NCI-H1436 (cell line): ENCODE measurements around the gene BRWD1.

Experiments
- DNase-seq: peaks from one replicate; lab custom pipeline; 2025; lab: John Stamatoyannopoulos, UW

BRWD1 gene

DNA sequence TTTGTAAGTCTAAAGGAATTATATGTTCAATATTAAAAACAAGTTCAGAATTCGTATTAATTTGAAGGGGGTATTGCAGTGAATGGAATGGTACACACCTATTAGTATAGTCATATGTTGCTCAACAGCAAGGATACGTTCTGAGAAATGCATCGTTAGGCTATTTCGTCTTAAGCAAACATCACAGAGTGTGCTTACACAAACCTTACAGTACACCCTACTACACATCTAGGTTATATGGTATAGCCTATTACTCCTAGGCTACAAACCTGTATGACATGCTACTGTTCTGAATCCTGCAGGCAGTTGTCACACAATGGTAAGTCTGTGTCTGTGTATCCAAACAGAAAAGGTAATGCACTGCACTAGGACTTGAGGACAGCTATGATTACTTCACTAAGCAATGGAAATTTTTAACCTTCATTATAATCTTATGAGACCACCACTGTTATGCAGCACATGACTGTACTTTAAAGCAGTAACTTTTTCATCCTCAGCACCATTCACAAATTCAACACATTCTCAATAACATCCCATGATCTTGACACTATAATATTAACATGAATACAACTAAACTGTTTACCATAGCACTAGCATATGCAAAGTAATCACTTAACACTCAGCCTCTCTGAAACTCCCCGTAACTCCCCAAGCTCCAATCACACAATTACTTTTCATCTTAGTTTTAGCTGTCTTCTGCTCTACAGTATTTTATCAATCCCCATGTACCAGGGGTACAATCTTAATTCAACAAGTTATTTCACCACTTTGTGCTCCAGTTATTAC lies 115.8 kb downstream of the BRWD1 start:
- no peak for DNase-seq

DNA sequence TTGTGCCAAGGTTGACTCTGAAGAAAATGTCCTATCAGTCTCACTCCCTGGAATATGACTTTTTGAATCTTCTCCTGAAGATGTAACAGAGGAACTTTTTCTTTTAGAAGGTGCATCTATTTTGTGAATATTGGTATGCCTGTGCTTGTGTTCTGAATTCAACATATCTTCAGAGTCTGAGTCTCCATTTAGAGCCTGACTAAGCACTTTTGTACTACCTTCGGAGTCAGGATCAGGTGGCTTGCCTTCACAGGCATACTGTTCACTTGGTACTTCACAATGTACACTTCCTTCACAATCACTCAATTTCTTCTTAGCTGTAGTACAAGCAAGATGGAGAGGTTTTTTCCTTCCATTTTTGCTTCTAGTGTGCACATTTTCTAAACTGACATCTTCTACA lies 116.6 kb downstream of the BRWD1 start:
- no peak for DNase-seq

DNA sequence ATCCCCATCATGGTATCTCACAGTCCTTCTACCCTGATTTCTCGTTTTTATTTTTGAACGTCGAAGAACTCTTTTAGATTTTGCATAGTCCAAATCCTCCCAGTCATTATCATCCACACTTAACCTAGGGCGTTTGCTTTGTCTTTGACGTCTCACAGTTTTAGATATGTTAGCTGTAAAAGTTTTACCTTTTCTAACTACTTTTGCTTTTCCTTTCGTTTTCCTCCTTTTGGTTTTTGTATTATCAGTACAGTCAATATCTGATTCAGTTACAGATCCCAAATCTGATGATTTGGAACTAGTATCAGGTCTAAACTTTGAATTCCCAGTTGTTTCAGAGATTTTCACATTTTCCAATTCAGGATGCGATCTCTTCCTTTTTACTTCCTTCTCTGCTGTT lies 117.1 kb downstream of the BRWD1 start:
- no peak for DNase-seq

DNA sequence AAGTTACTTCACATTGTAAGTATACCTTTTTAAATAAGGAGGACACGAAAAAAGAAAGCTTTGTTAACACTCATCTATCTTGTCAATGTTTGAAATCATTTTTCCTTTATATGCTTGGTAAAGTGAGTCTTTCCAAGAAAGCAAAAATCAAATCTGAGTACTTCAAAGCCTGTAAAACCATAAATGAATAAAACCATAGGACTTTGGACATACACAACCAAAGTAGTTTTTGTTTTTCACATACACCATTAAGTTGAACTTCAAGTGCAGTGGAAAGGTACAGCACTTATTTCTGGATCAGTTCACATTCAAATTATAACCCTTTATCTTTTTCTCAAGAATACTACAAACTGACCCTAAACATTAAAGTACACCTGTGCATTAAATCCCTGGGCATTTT lies 120.1 kb downstream of the BRWD1 start:
- no peak for DNase-seq

DNA sequence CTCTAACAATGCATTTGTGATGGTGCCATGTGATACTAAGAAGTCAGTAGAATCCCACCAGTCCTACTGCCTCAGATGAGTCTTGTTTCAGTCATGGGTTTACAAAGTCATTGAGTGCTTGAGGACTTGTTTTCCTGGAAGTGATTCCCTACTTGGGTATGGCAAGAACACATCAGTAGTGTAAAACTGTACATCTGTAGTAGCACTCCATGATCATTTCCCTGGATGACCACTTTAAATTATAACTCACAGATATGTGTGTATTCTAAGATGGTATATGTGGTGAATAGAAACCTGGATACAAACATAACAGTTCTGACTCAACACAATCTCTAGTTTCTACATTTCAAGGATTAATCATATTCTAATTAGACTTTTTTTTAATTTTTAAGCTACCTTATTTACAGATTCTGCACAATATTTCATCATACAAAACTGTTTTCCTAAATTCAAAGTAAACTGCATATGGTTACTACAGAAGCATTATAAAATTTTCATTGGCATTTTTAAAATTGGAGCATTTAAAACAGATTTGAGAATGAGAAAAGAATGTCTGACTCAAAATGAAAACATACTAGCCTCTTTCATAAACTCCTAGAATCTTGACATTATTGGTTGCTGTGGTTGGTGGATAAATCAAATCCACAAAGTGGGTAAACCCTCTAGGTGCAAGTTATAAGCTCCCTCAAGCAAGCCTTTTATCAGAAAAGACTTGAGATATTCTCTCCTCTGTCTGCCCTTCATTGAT lies 123.4 kb downstream of the BRWD1 start:
- no peak for DNase-seq

DNA sequence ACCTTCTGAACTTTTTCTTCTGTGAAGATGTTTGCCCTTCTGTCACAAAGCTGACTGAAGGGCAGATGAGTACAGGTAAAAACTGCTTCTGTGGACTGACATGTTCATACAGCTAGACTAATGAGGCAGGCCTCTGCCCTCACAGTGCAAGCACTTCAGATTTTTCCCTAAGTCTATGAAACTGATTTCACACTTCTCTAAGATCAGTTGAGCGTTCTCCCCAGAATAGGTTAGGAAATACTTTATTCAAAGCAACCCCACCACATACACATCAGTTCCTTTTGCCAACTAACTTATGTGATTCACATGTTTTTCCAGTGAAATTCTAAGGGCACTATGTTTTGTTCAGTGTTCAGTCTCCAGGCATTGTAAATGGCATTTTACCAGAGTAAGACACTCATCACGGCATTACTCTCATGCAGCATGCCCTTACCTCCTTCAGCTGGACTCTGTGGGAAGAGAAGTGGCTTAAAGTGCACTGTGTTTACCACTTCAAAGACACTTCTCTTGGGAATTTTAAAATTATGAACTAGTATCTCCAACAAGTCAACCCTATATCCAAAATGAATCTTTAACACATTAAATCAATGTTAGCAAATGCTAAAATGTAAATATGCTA lies 124.8 kb downstream of the BRWD1 start:
- no peak for DNase-seq

DNA sequence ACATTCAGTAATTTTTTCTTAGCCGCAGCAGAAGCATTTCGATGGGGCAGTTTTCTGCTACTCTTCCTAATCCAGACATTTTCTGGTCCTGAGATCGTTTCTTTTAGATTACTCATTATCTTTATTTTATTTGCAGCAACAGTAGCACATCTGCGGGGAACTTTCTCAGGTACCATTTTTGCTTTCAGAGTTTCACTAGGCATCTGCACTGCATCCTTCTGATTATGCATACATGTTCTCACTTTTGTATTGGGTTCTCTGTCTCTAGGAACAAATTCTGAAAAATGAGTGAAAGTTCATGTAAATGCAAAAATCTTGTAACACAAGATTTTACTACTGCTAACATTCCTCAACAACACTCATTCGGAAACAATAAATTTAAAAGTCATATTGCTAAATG lies 126.3 kb downstream of the BRWD1 start:
- no peak for DNase-seq

DNA sequence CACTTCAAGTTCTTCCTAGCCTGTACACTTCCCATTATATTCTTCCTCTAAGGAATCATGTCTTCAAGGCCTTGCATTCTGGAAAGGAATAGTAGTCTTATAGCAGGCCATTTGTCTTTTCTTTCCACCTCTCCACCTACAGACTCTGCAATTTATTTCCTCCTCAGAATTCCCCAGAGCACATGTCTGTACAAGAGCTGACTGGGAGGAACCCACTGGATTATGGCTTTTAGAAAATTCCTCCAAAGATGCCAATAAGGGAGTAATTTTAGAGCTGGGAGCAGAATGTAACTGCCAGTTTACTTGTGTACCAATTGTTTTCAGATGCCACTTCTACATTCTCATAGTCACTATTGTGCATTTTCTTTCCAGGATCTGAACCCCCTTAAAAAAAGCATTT lies 126.8 kb downstream of the BRWD1 start:
- DNase-seq: no peak

DNA sequence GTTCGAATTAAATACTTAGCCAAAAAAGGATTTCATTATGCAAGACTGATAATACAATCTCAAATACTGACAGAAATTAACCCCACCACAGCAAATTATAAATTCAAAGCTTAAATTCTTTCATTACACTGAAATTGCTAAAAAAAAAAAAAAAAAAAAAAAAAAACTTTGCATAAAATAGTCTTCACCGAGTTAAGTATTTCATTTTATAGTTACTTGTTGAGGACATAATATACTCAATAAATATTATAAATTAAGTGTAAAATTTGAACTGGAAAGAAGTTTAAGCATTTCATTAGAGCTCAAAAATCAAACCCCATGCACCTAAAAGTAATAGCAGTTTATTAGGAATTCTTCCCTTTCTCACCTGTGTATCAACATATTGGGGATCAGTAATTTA lies 128.3 kb downstream of the BRWD1 start:
- DNase-seq: no peak

DNA sequence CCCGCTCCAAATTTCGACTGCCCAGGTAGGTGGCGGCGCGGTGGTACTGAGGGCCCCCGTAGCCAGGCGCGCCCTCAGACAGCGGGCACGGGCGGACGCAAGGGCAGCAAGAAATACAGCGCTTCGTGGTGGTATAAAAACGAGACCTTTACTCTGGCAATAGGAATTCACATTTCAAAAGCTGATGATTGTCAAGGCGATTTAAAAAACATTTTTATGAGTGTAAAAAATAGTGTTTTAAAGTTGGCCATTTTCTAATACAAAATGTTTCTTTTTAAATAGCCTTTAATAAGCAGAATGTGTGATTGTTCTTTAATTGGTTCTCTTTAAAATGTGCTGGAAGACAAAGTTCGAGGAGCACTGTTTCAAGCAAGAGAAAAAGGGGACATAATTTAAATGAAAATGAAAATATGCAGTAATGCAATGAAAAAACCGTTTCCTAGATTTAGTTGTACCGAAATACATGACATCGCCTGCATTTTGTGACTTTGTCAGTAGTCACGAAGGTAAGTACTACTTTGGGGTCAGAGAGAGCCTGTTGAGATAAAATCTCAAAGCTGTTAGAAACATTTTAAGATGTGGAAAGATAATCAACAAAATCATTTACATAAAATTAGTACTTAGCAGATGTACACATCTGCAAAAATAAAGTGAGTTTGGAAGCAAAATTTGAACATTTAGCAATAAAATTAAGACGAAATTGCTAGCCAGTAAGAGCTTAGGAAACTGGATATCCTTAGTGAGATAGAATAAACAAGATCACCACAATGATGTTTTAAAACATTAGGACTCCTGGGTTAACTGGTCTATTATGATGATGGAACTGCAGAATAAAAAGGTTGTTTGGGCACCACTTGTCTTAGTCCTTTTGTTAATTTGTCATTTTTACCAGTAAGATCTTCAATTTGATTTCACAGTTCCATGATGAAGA lies 129.1 kb downstream of the BRWD1 start:
- no peak for DNase-seq

DNA sequence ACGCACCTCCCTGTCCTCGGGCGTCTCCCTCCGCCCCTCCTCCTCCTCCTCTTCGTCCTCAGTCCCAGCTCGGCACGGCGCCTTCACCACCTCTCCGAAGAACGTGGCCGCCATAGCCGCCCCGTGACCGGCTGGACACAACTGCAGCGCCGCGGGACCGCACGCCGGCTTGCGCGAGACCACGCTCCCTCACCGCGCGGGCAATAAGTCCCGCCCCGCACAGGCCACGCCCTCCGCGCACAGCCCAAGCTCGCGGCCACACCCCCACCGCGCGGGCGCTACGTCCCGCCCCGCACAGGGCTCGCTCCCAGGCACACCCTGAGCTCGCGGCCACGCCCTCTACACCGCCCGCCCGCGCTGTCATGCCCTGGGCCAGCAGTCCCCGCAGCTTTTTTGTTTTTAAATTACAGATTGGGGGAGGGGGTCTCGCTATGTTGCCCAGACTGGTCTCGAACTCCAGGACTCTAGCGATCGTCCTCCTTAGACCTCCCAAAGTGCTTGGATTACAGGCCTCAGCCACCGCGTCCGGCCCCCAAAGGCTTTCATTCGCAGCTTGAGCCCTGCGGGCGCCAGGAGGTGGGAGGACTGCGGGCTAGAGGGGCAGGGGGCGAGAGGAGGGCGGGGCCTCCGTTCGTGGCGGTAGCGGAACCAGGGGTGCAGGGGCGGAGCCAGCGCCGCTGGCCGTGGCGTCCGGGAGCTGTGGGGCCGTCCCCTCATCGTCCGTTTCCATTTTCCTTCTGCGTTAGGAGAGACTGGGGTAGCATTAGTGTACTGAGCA lies 130.0 kb downstream of the BRWD1 start, which contains the start of gene PSMG1:
PSMG1 (minus strand) TSS at position 180 of the 778 bp plus-strand sequence; CDS start at position 114, 66 bp downstream.
- peak; percentile 88 for DNase-seq

DNA sequence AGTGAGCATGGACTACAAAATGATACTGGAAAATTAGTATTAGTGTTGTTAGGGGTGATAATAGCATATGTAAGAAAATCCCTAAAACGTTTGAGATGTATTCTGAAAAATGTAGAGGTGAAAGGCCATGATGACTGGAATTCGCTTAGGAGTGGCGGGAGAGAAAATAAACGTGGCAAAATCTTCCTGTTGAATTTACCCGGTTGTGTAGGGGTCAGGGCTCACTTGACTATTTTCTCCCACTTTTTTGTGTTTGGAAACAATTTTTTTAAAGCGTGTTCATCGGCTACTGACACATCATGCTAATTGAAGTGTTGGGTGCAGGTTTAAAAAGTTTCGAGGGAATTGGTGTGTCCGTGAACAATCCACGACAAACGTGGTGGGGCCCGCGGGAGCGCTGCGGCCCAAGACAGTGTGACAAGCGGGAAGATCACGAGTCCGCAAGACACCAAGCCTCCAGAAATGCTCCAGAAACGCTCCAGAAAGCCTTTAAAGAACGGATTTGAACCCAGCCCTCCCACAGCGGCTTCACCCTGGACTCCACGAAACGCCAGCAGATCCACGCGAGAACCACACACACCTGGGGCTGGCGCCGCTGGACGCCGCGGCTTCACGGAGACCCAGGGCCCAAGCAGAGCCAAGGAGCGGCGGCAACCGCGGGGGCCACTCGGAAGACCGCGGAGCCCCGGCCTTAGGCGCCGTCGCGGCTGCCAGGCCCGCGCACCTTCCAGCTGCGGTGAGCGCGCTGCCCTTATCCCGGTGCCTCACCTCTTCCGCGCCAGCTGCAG lies 130.8 kb downstream of the BRWD1 start:
- no peak for DNase-seq

DNA sequence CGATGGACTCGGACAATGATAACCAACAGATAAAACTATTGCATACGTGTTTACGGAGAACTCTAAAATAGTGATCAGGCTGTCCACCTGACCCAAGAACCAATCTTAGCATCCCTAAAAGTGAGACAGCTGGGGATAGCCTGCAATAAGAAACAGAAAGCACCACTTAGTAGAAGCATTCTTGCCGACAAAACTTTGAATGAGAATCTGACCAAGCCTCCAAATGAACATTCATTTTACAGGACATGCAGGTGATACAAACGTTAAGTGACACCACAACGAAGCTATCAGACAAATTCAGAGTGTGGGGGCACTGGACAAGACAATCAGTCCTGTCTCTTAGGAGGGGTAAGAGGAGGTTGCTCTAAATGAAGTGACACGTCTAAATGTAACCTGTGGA lies 131.4 kb downstream of the BRWD1 start:
- no peak for DNase-seq

DNA sequence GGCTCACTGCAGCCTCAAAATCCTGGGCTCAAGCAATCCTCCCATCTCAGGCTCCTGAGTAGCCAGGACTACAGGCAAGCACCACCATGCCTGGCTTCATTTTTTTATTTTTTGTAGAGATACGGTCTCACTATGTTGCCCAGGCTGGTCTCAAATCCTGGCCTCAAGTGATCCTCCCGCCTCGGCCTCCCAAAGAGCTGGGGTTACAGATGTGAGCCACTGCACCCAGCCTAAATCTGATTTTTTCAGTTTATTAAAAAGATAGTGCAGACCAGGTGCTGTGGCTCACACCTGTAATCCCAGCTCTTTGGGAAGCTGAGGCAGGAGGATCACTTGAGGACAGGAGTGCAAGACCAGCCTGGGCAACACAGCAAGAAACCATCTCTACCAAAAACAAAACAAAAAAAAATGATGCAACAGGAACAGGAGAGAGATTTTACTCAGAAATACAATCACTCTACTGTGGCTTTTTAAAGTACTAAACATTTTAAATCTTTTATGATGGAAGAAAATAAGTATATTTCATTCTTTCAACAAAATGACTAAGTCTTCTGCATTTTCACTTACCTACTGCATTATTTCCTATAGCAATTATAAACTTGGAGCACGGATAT lies 132.1 kb downstream of the BRWD1 start:
- no peak for DNase-seq

DNA sequence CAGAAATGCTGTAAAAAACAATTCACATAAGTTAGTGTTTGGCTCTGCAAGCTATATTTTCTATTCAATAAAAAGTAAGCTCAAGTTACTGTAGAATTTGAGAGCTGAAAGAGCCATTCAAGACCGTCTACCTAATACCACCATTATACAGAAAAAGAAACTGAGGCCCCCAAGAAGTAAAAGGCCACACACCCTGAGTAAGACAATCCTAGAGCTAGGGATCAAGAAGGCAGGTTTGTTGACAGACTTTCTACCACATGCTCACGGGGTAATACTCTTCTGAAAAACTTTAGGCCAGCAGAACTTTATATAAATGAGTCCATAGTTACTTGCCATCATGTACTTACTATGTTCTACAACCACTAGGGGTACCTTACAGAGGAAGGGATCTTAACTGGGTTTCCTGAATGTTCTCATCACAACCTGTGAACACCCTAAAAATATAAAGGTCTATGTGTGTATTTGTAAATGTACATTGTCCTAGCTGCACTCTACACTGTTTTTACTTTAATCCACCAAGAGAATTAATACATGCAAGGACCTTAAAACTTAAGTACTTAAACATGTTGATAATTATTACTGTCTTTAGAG lies 132.9 kb downstream of the BRWD1 start:
- DNase-seq: no peak

DNA sequence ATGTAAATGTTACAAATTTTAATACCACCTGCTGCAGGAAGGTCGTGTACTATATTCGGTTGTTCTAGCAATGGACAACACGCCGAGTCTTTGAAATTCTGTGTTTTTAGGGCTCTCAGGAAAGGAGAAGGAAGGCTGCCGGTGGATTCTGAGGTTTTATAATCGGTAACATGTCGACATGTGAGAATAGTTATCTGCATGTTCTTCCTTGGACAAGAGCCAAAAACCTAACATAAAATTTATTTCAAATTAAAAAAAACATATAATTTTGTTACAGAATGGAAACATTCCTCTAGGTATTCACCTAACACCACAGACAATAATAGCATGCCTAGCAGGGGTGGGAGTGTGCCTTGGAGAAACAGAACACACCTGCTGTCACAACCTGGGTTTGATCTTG lies 135.0 kb downstream of the BRWD1 start:
- DNase-seq: no peak

DNA sequence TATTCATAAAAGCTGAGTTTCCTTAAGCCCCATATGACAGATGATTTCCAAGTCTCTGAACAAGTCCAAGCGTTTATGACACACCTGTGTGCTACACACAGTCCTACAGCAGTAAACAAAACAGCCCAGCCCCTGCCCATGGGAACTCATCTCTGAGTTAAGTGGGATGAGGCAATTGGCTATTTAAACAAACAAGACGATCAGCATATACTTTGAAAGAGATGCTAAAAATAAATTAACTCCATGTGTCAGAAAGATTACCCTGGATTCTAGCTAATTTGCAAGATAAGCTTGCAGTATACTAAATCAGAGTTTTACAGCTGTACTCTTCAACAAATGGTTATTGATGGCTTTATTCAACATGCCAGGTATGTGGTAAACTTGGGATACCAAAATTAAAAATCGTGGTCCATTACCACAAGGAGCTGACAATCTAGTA lies 137.1 kb downstream of the BRWD1 start:
- DNase-seq: no peak

DNA sequence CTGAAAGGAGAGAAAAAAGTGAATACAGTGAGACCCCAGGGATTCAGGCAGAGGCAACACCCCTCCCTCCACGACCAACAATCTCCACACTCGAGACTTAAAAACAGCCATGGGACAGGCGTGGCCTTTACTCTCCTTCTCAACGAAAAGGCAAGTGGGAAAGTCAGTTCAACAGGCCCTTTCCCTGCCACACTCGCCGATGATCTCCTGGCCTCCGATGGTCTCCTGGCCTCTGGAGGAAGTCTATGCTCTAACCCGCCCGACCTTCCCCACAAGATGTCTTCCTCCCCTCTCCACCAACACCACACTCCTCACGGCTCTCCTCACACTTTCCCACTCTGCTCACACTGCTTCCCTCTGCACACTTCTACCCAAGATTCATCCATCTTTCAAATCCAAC lies 137.8 kb downstream of the BRWD1 start:
- DNase-seq: no peak

DNA sequence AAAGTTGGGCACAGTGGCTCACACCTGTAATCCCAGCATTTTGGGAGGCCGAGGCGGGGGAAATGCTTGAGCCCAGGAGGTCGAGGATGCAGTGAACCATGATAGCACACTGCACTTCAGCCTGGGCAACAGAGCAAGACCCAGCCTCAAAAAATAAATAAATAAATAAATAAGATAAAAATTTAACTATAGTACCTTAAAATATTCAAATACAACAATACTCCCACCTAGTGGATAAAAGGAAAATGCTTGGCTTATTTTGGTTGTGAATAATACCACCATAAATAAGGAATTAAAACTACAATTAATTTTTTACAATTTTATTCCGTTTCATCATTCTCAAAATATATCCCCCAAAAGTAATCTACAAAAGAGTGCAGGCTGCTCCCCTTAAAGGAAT lies 138.3 kb downstream of the BRWD1 start:
- no peak for DNase-seq
